ENCODE measurements around the gene SLC9A9.

SLC9A9 gene

GRCh38 chr3:143302638-143303171 lies 545.6 kb downstream of the SLC9A9 start:
- no peaks in the 10 kb centered on the region for H3K27me3 Mint-ChIP-seq (ENCODE audit: low read depth, poor library complexity)
- peaks cover 19% of the 10 kb centered on the region for H3K4me1 Mint-ChIP-seq
- H3K9me3 Mint-ChIP-seq = no peaks in the 10 kb centered on the region
- H3K27ac Mint-ChIP-seq = peak overlapping the region; percentile 75
- no peak for DNase-seq
- no peaks in the 10 kb centered on the region for H3K36me3 Mint-ChIP-seq (ENCODE audit: low read depth)
- no peak for TF ChIP-seq CTCF (IDR thresholded peaks at IDR 0.05)
- H3K4me3 Mint-ChIP-seq = no peak overlapping the region

- no peaks in the 10 kb centered on the region for H3K36me3 Mint-ChIP-seq (ENCODE audit: low read depth)
- no peak overlapping the region for H3K4me3 Mint-ChIP-seq
- H3K27ac Mint-ChIP-seq = no peak overlapping the region
- peaks cover 13% of the 10 kb centered on the region for H3K4me1 Mint-ChIP-seq
- H3K27me3 Mint-ChIP-seq (ENCODE audit: low read depth, poor library complexity) = no peaks in the 10 kb centered on the region
- DNase-seq = no peak
- no peaks in the 10 kb centered on the region for H3K9me3 Mint-ChIP-seq
- TF ChIP-seq CTCF (IDR thresholded peaks at IDR 0.05) = no peak
These were observed 547.0 kb downstream of the SLC9A9 start for GRCh38 chr3:143301031-143301901.

GRCh38 chr3:143298886-143299535 lies 549.3 kb downstream of the SLC9A9 start:
- Mint-ChIP-seq H3K9me3 (no peaks in the 10 kb centered on the region), H3K27ac (no peak overlapping the region), H3K4me3 (no peak overlapping the region), H3K36me3 (ENCODE audit: low read depth) (no peaks in the 10 kb centered on the region), H3K27me3 (ENCODE audit: low read depth, poor library complexity) (no peaks in the 10 kb centered on the region), H3K4me1 (peaks cover 13% of the 10 kb centered on the region)
- TF ChIP-seq CTCF (IDR thresholded peaks at IDR 0.05) = no peak
- DNase-seq = no peak

- no peak overlapping the region for H3K27ac Mint-ChIP-seq
- no peak for DNase-seq
- no peak for TF ChIP-seq CTCF (IDR thresholded peaks at IDR 0.05)
- H3K4me3 Mint-ChIP-seq = no peak overlapping the region
- H3K4me1 Mint-ChIP-seq = peaks cover 13% of the 10 kb centered on the region
- H3K27me3 Mint-ChIP-seq (ENCODE audit: low read depth, poor library complexity) = no peaks in the 10 kb centered on the region
- H3K9me3 Mint-ChIP-seq = no peaks in the 10 kb centered on the region
- H3K36me3 Mint-ChIP-seq (ENCODE audit: low read depth) = no peaks in the 10 kb centered on the region
These were observed 549.9 kb downstream of the SLC9A9 start for GRCh38 chr3:143298380-143298779.

GRCh38 chr3:143295201-143296080 lies 552.8 kb downstream of the SLC9A9 start:
- Mint-ChIP-seq H3K27me3 (ENCODE audit: low read depth, poor library complexity) (peaks cover 6% of the 10 kb centered on the region), H3K27ac (no peak overlapping the region), H3K9me3 (no peaks in the 10 kb centered on the region), H3K4me1 (peaks cover 5% of the 10 kb centered on the region), H3K4me3 (no peak overlapping the region), H3K36me3 (ENCODE audit: low read depth) (no peaks in the 10 kb centered on the region)
- no peak for TF ChIP-seq CTCF (IDR thresholded peaks at IDR 0.05)
- no peak for DNase-seq

Data from nephron progenitor cell (in vitro differentiated cells).